Erythroblast (primary cell): ENCODE measurements around the gene E2F1.

ENCODE experiments used
- GATA1 ChIP-seq: IDR thresholded peaks from 2 replicates; pipeline ENCODE4 v1.6.1; 2011; ENCODE audit warnings: low read depth, mild to moderate bottlenecking, control low read depth, low read length, moderate library complexity
- POLR2A ChIP-seq: IDR thresholded peaks from 2 replicates; pipeline ENCODE4 v1.6.1; 2011; ENCODE audit warnings: mild to moderate bottlenecking, low read length

DNA sequence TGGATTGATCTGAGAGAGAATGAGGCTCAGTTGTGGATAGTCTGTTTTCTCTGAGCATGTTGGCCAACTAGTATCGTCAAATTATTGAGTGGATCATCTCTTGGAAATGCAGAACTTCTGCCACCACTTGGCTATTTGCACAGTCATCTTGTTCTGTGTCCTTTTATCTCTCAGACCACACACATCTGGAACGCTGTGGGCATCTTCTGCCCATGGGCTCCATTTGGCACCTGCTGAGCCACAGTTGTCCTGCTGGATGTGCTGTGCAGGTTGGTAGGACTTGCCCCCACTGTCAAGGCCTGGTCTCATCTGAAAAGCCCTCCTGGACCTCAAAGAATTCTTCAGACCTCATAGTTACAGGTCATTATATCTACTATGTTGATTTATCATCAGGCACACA lies 40.8 kb downstream of the E2F1 start:
- TF ChIP-seq POLR2A (no peak), GATA1 (no peak)
